K562 (cell line): ENCODE data around the gene PPP2R3B. TPM values are rescaled to one million over a fixed set of nuclear protein-coding genes. Genes with fewer than 3 reads are reported as not detected.

ENCODE experiments used
- ATAC-seq: fragments of 200-7000 bp; cut with Tn5 transposase; 3 replicates; pipeline ENCODE4 v1.9.1; 2020; ENCODE audit warnings: moderate library complexity
- Bru-seq: library from RNA; stranded (reverse); fragments of 400-500 nt; gene quantifications from one replicate; lab custom pipeline; 2021; lab: Mats Ljungman, UMichigan
- BruChase-seq, 2 experiments: library from RNA; stranded (reverse); fragments of 400-500 nt; gene quantifications; one replicate each; lab custom pipeline; 2021; lab: Mats Ljungman, UMichigan
- BruUV-seq: library from RNA; stranded (reverse); fragments of 400-500 nt; replicated peaks from 2 replicates; lab custom pipeline; 2021; lab: Mats Ljungman, UMichigan
- CTCF ChIA-PET: fragments of 300-600 bp; formaldehyde crosslinking; extraction: SDS; loops from one replicate; lab custom pipeline; 2021; ENCODE audit warnings: low intra/inter-chr PET ratio; lab: Yijun Ruan, JAX
- POLR2A ChIA-PET: fragments of 300-600, 350-650 bp; sonication (Branson Sonifier 250); formaldehyde crosslinking; extraction: SDS; loops from one replicate; lab custom pipeline; 2021; ENCODE audit warnings: antibody characterized with exemption, inconsistent platforms; lab: Yijun Ruan, JAX
- DNase-seq, 4 experiments: peaks; one replicate each; pipeline versions ENCODE4 v3.0.0 to v3.0.0-alpha.2; 2011 to 2018; ENCODE audit warnings: low spot score in 3 of 4, mixed read lengths in 3 of 4; ENCODE audit errors: extremely low read depth in 1 of 4
- FAIRE-seq: peaks from 2 replicates; lab custom pipeline; 2011; peaks lifted over from hg19 to GRCh38; lab: Jason Lieb, UNC
- H2AFZ ChIP-seq: 2 replicates; pipeline ENCODE4 v1.6.0; 2011; ENCODE audit warnings: low read depth, low read length, control low read depth, inconsistent platforms
- H3K27ac ChIP-seq: fragments of 200-600 bp; 3 replicates; pipeline ENCODE4 v1.8.0; 2011; ENCODE audit warnings: low read depth, mild to moderate bottlenecking, control low read depth, inconsistent platforms, low read length, moderate library complexity, mixed read lengths; ENCODE audit errors: extremely low read depth
- H3K27me3 ChIP-seq, 2 experiments: fragments of 300-600 bp in 1 of 2; 2 replicates in 1 of 2; 3 replicates in 1 of 2; pipeline versions ENCODE4 v1.6.0 to v1.8.0; 2011; ENCODE audit warnings: inconsistent platforms in 2 of 2, low read length in 2 of 2, mild to moderate bottlenecking in 1 of 2, mixed read lengths in 1 of 2, moderate library complexity in 1 of 2; ENCODE audit not compliant: control insufficient read depth in 2 of 2, insufficient read depth in 2 of 2
- H3K36me3 ChIP-seq: fragments of 300-600 bp; 3 replicates; pipeline ENCODE4 v1.8.0; 2011; ENCODE audit warnings: mild to moderate bottlenecking, low read length, inconsistent platforms; ENCODE audit not compliant: control insufficient read depth, insufficient read depth
- H3K4me1 ChIP-seq, 2 experiments: fragments of 200-600 bp in 1 of 2; replicated peaks in 1 of 2; 2 replicates in 1 of 2; 3 replicates in 1 of 2; pipeline versions ENCODE4 v1.5.1 to v1.8.0; 2011; ENCODE audit warnings: inconsistent platforms in 2 of 2, low read length in 2 of 2, mild to moderate bottlenecking in 1 of 2, mixed read lengths in 1 of 2, moderate library complexity in 1 of 2; ENCODE audit not compliant: control insufficient read depth in 2 of 2, insufficient read depth in 2 of 2
- H3K4me2 ChIP-seq: 2 replicates; pipeline ENCODE4 v1.6.1; 2011; ENCODE audit warnings: low read length, control low read depth, inconsistent platforms, mixed read lengths; ENCODE audit not compliant: insufficient read depth
- H3K4me3 ChIP-seq: fragments of 200-600 bp; sonication (generic), shearing (Covaris generic); 2 replicates; pipeline ENCODE4 v1.5.1; 2016; ENCODE audit warnings: control low read depth, inconsistent platforms
- H3K79me2 ChIP-seq: fragments of 200-600 bp; 3 replicates; pipeline ENCODE4 v1.8.0; 2011; ENCODE audit warnings: low read length, inconsistent platforms; ENCODE audit not compliant: control insufficient read depth, insufficient read depth
- H3K9ac ChIP-seq, 2 experiments: 2 replicates each; pipeline versions ENCODE4 v1.6.0 to v1.6.1; 2011; ENCODE audit warnings: low read depth in 2 of 2, low read length in 2 of 2, control low read depth in 1 of 2, inconsistent platforms in 1 of 2, mild to moderate bottlenecking in 1 of 2, mixed read lengths in 1 of 2; ENCODE audit not compliant: insufficient read depth in 1 of 2
- H3K9me1 ChIP-seq: one replicate; pipeline ENCODE4 v1.6.0; 2011; ENCODE audit warnings: inconsistent platforms, mild to moderate bottlenecking, low read length, moderate library complexity; ENCODE audit not compliant: control insufficient read depth, insufficient read depth
- H3K9me3 ChIP-seq: replicated peaks from 2 replicates; pipeline ENCODE4 v1.5.1; 2011; ENCODE audit warnings: low read depth, low read length, inconsistent platforms; ENCODE audit not compliant: control insufficient read depth, insufficient read depth
- H4K20me1 ChIP-seq: replicated peaks from 2 replicates; pipeline ENCODE4 v1.6.1; 2011; ENCODE audit warnings: low read length, inconsistent platforms, mixed read lengths; ENCODE audit not compliant: control insufficient read depth, insufficient read depth
- ARHGAP35 ChIP-seq: fragments of 450-650 bp; IDR thresholded peaks from 2 replicates; pipeline ENCODE4 v1.6.1; 2018; ENCODE audit not compliant: partially characterized antibody
- BRD9 ChIP-seq: fragments of 450-650 bp; IDR thresholded peaks from 2 replicates; pipeline ENCODE4 v1.6.1; 2018; ENCODE audit warnings: low read depth; ENCODE audit not compliant: partially characterized antibody
- CHCHD3 ChIP-seq: fragments of 250-450 bp; sonication (Bioruptor Pico); IDR thresholded peaks from 2 replicates; pipeline ENCODE4 v2.1.2; 2022; ENCODE audit warnings: mild to moderate bottlenecking
- E2F3 ChIP-seq: fragments of 250-450 bp; sonication (Bioruptor Pico); IDR thresholded peaks from 2 replicates; pipeline ENCODE4 v1.4.0; 2020; ENCODE audit warnings: mild to moderate bottlenecking
- ETV1 ChIP-seq: fragments of 450-650 bp; conservative IDR thresholded peaks from 2 replicates; pipeline ENCODE4 v1.6.1; 2016; ENCODE audit warnings: missing genetic modification characterization, control low read depth, low read depth, missing compliant biosample characterization
- FOXA3 ChIP-seq, 2 experiments: fragments of 450-650 bp in 1 of 2; sonication (generic) in 1 of 2; formaldehyde crosslinking; IDR thresholded peaks in 1 of 2; conservative IDR thresholded peaks in 1 of 2; 2 replicates each; pipeline versions ENCODE4 v1.4.0 to v1.8.0; 2020 to 2022; ENCODE audit warnings: mild to moderate bottlenecking in 2 of 2, missing genetic modification reagents in 1 of 2
- JUND ChIP-seq, 2 experiments: IDR thresholded peaks; 2 replicates in 1 of 2; 3 replicates in 1 of 2; pipeline ENCODE4 v1.6.1; 2011; ENCODE audit warnings: borderline replicate concordance in 2 of 2, low read depth in 2 of 2, low read length in 2 of 2, improper control_type of control experiment in 1 of 2, missing biosample characterization in 1 of 2, missing genetic modification characterization in 1 of 2, missing genetic modification reagents in 1 of 2
- KLF10 ChIP-seq: fragments of 250-450 bp; sonication (Bioruptor Pico); IDR thresholded peaks from 2 replicates; pipeline ENCODE4 v1.6.1; 2021; ENCODE audit warnings: matching md5 sums
- NR2F6 ChIP-seq: fragments of 450-650 bp; formaldehyde crosslinking; IDR thresholded peaks from 2 replicates; pipeline ENCODE4 v1.4.0; 2020; ENCODE audit warnings: mild to moderate bottlenecking
- RAD21 ChIP-seq, 2 experiments: fragments of 250-450 bp in 1 of 2; fragments of 450-650 bp in 1 of 2; sonication (Bioruptor Pico) in 1 of 2; formaldehyde crosslinking in 1 of 2; IDR thresholded peaks in 1 of 2; conservative IDR thresholded peaks in 1 of 2; 2 replicates each; pipeline versions ENCODE4 v1.4.0 to v1.8.0; 2020 to 2022; ENCODE audit warnings: mild to moderate bottlenecking in 2 of 2, moderate library complexity in 1 of 2
- RB1 ChIP-seq: fragments of 450-650 bp; IDR thresholded peaks from 2 replicates; pipeline ENCODE4 v1.6.1; 2017; ENCODE audit warnings: low read depth, mild to moderate bottlenecking
- SETDB1 ChIP-seq: IDR thresholded peaks from one replicate; pipeline ENCODE4 v1.6.1; 2012; ENCODE audit warnings: low read length, control low read depth, inconsistent platforms
- ZNF280B ChIP-seq: fragments of 250-450 bp; sonication (Bioruptor Pico); IDR thresholded peaks from 2 replicates; pipeline ENCODE4 v1.5.1; 2021; ENCODE audit warnings: mild to moderate bottlenecking
- ZZZ3 ChIP-seq: fragments of 450-650 bp; IDR thresholded peaks from 2 replicates; pipeline ENCODE4 v1.6.1; 2016; ENCODE audit warnings: antibody characterized with exemption, mild to moderate bottlenecking, moderate library complexity
- WGBS: fragments of 100-300 bp; shearing (Covaris generic); methylation state at CpG from one replicate; pipeline ENCODE4 v1.1.6; 2016; ENCODE audit warnings: low coverage, mixed read lengths; ENCODE audit not compliant: insufficient coverage; ENCODE audit errors: missing lambda C conversion rate; 5-methylcytosine and 5-hydroxymethylcytosine counted together
- in situ Hi-C: fragments of 300-500 bp; cut with MboI; formaldehyde crosslinking; loops from 4 replicates; pipeline ENCODE4 v1.15.0; 2018; ENCODE audit warnings: inconsistent platforms, mixed read lengths
- intact Hi-C: fragments of 100-400 bp; cut with micrococcal nuclease; formaldehyde crosslinking; loops from 2 replicates; pipeline ENCODE4 v1.14.2; 2022
- long read RNA-seq, 3 experiments: library from polyadenylated mRNA in 2 of 3; library from RNA in 1 of 3; unstranded in 2 of 3; stranded (forward) in 1 of 3; transcript quantifications; one replicate each; pipeline ENCODE4 v2.0.0, GENCODE V29; 2019 to 2022
- polyA minus RNA-seq, 3 experiments: library from RNA; depleted of rRNA, polyadenylated mRNA; stranded (reverse); fragments of >200 nt; gene quantifications; 2 replicates each; pipeline ENCODE4 v1.2.3, GENCODE V29; 2011
- polyA plus RNA-seq, 8 experiments: library from polyadenylated mRNA; depleted of rRNA in 4 of 8; stranded (reverse) in 5 of 8; unstranded in 3 of 8; fragments of >200 nt; fragmentation: Nextera tagmentation in 2 of 8; fragmentation: Illumina TruSeq in 1 of 8; extraction: Ambion mirVana in 2 of 8; extraction: Trizol in 1 of 8; gene quantifications; 2 replicates each; pipeline versions ENCODE4 v1.2.1 to v1.2.3, GENCODE V29; 2011 to 2014; ENCODE audit warnings: inconsistent platforms in 1 of 8, missing spikeins in 1 of 8
- total RNA-seq, 7 experiments: library from RNA; depleted of rRNA in 6 of 7; stranded (reverse); fragments of >200 nt in 6 of 7; fragmentation: Illumina TruSeq in 2 of 7; extraction: Trizol in 2 of 7; gene quantifications; 2 replicates each; pipeline versions ENCODE4 v1.2.1 to v1.2.3, GENCODE V29; 2011 to 2021; ENCODE audit warnings: low replicate concordance in 1 of 7

PPP2R3B gene
- 21.2 and 55.6 TPM in 2 replicates for total RNA-seq (2011; cell fraction: chromatin; rRNA removed; ENCODE audit: low replicate concordance)
- 36.2 and 47.1 TPM in 2 replicates for total RNA-seq (2011; cell fraction: nucleolus; rRNA removed)
- total RNA-seq (2011; cell fraction: nucleoplasm; rRNA removed): 22.7 and 27.4 TPM in 2 replicates
- 14.7 and 16.2 TPM in 2 replicates for total RNA-seq (2014; rRNA removed)
- 3.3 and 4.4 TPM in 2 replicates for total RNA-seq (2014; rRNA removed; fragmentation: Illumina TruSeq; extraction: Trizol)
- 6.9 and 7.8 TPM in 2 replicates for total RNA-seq (2015; rRNA removed; fragmentation: Illumina TruSeq; extraction: Trizol)
- total RNA-seq (2021): 15.4 and 18.2 TPM in 2 replicates
- polyA plus RNA-seq (2011; rRNA removed): 8.5 and 11.0 TPM in 2 replicates
- 6.7 and 10.8 TPM in 2 replicates for polyA plus RNA-seq (2011; cell fraction: cytosol; rRNA removed)
- polyA plus RNA-seq (2011; cell fraction: nucleus; rRNA removed): 69.9 and 88.7 TPM in 2 replicates
- 9.5 and 25.9 TPM in 2 replicates for polyA plus RNA-seq (2012)
- 3.8 and 8.0 TPM in 2 replicates for polyA plus RNA-seq (2014; fragmentation: Illumina TruSeq; extraction: Trizol)
- under 1 TPM in 1 of 2 experiments, not detected in 1; 0.04 TPM for polyA plus RNA-seq (2014; fragmentation: Nextera tagmentation; extraction: Ambion mirVana)
- polyA plus RNA-seq (2014; rRNA removed): 13.6 and 14.3 TPM in 2 replicates
- polyA minus RNA-seq (2011; rRNA and poly(A)+ RNA removed): 11.0 and 12.1 TPM in 2 replicates
- 16.1 and 39.0 TPM in 2 replicates for polyA minus RNA-seq (2011; cell fraction: cytosol; rRNA and poly(A)+ RNA removed)
- 20.7 and 22.9 TPM in 2 replicates for polyA minus RNA-seq (2011; cell fraction: nucleus; rRNA and poly(A)+ RNA removed)
- percentile 44 among the genes with signal in this experiment for Bru-seq, nascent RNA
- BruChase-seq, experiment 1, labeled RNA remaining after a 2-hour chase: percentile 42 among the genes with signal in this experiment
- percentile 40 among the genes with signal in this experiment for BruChase-seq, experiment 2, labeled RNA remaining after a 6-hour chase
- long read RNA-seq, experiment 1, transcript PPP2R3B-202 (13 exons, 2,151 nt): major isoform, 25 of 47 reads
- long read RNA-seq, experiment 1, partial matches to known transcripts: 14 of 47 reads
- long read RNA-seq, experiment 1, other reads (novel, unspliced or antisense): 8 of 47 reads
- long read RNA-seq, experiment 2, transcript PPP2R3B-202 (13 exons, 2,151 nt): major isoform, 10 of 15 reads
- long read RNA-seq, experiment 2, partial matches to known transcripts: 2 of 15 reads
- long read RNA-seq, experiment 2, other reads (novel, unspliced or antisense): 3 of 15 reads
- long read RNA-seq, experiment 3, partial matches to known transcripts: 1 of 1 reads
- long read RNA-seq, experiment 3, other reads (novel, unspliced or antisense): 0 of 1 reads

- Histone ChIP-seq H3K9me1 (no peaks in the 10 kb centered on the region), H4K20me1 (no peaks in the 10 kb centered on the region), H3K9ac (peak within 1 kb of the TSS; percentile 98 to 99), H2AFZ (peak within 1 kb of the TSS; percentile 96), H3K4me2 (peak within 1 kb of the TSS; percentile 79), H3K27ac (peak within 1 kb of the TSS; percentile 100), H3K36me3 (no peaks in the 10 kb centered on the region), H3K4me1 (peaks cover 0 to 7% of the 10 kb centered on the region in 2 experiments; a peak in 3 of 5 replicates), H3K4me3 (peak within 1 kb of the TSS; percentile 91), H3K79me2 (peaks cover 6% of the 10 kb centered on the region), H3K27me3 (no peaks in the 10 kb centered on the region), H3K9me3 (no peaks in the 10 kb centered on the region)
- CTCF ChIA-PET: no interaction called here
- no TSS peak for BruUV-seq
- intact Hi-C loops (loop anchor here (10.0 kb wide), 1 partner anchor 62 kb away; no protein-coding TSS in a partner anchor), in situ Hi-C loops (no loop called here)
- DNase-seq: peak; percentile 95 to 99 (median 98)
- FAIRE-seq: peak; percentile 93
- POLR2A ChIA-PET: no interaction called here
- under 1% methylated on average over 39 of the region's 102 CpGs for WGBS
- ATAC-seq: peak; percentile 99
- TF ChIP-seq E2F3 (CRISPR knock-in tag): peak; percentile 59; the same call in 1 of the 2 replicates
- peak; percentile 73; the same call in 1 of the 2 replicates for TF ChIP-seq RB1
- no peak for TF ChIP-seq NR2F6 (CRISPR knock-in tag)
- TF ChIP-seq RAD21 (CRISPR knock-in tag; conservative IDR thresholded peaks at IDR 0.05 in 1 of 2, IDR thresholded peaks at IDR 0.05 in 1 of 2): no peak
- no peak for TF ChIP-seq KLF10
- no peak for TF ChIP-seq BRD9
- TF ChIP-seq CHCHD3 (CRISPR knock-in tag): no peak
- no peak for TF ChIP-seq ZZZ3
- TF ChIP-seq ARHGAP35: no peak
- no peak for TF ChIP-seq FOXA3 (CRISPR knock-in tag; conservative IDR thresholded peaks at IDR 0.05 in 1 of 2, IDR thresholded peaks at IDR 0.05 in 1 of 2)
- no peak for TF ChIP-seq ETV1
- no peak for TF ChIP-seq SETDB1
- no peak for TF ChIP-seq ZNF280B (CRISPR knock-in tag)
- peak; percentile 60; the same call in 1 of the 2 replicates for TF ChIP-seq JUND (IDR thresholded peaks at IDR 0.05; ENCODE audit: borderline replicate concordance, low read depth, low read length)
- TF ChIP-seq JUND (tag; IDR thresholded peaks at IDR 0.05; ENCODE audit: borderline replicate concordance, low read depth, low read length): peak; percentile 17; the same call in 1 of the 3 replicates
Measured at GRCh38 chrX:386768-387575, at the start of gene PPP2R3B. Gene PPP2R3B (minus strand): TSS chrX:386907. CDS start chrX:386691, 216 bp downstream.
